GM12873 (cell line): ENCODE results near the gene NAV2.

Source experiments
- CTCF ChIP-seq: IDR thresholded peaks from 2 replicates; pipeline ENCODE4 v1.5.1; 2012; ENCODE audit warnings: low read depth, mild to moderate bottlenecking, moderate library complexity, low read length, control low read depth; ENCODE audit not compliant: insufficient read depth; ENCODE audit errors: missing control alignments

Gene NAV2

GRCh38 chr11:19719960-19720359 is 7.3 kb downstream of the NAV2 start:
- no peak for TF ChIP-seq CTCF

DNA sequence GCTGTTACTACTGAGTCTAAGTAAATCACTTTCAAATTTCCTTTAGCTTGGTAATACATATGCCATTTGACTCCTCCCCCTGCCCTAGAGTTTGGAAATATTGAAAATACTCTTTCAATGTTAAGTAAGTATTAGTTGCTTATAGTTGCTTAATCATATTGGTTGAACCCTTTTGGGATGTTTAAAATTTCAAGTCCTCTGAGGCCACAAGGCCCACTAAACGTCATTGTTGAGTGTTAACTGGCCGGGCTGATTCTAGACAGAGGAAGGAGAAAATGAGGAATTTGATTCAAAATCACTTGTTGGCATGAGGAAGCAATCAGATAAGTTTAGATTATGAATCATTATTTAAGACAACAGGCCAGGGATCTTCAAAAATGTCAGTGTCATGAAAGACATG is 8.5 kb downstream of the NAV2 start:
- TF ChIP-seq CTCF, result no peak

GRCh38 chr11:19722702-19723101 is 10.1 kb downstream of the NAV2 start:
- no peak for TF ChIP-seq CTCF

DNA sequence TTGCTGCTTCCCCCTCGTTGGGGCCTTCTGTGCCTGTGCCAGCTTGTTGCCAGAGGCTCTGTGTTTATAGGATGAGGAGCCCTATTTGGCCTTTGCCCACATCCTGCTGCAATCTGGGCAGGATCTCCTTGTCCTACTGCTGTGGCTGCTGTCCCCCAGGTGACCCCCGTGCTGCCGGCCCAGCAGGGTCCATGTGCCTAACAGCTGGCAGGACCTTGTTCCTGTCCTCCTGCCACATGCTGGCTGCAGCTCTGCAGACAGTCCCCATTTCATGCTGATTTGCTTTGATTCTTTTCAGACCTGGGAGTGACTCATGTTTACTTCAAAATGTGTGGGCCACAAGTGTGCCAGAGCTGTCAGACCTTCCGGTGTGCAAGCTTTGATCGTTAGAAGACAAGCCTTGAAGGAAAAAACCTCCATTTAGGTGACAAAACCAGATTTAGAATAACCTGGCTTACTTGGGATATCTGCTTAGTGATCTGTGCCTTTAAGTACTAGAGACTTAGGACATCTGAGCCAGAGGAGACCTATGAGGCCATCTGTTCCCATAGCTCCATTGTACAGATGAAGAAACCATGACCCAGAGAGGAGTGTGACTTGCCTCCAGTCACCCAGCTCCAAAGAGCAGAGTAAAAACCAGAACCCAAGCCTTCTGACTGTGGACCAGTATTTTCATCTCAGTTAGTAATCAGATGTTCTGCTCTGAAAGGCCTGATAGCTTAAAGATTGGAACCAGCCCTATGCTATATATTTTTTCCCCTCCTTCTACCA is 11.1 kb downstream of the NAV2 start:
- no peak for TF ChIP-seq CTCF

GRCh38 chr11:19724765-19725164 is 12.1 kb downstream of the NAV2 start:
- TF ChIP-seq CTCF, result no peak

GRCh38 chr11:19725379-19726079 is 12.9 kb downstream of the NAV2 start:
- TF ChIP-seq CTCF, result no peak

DNA sequence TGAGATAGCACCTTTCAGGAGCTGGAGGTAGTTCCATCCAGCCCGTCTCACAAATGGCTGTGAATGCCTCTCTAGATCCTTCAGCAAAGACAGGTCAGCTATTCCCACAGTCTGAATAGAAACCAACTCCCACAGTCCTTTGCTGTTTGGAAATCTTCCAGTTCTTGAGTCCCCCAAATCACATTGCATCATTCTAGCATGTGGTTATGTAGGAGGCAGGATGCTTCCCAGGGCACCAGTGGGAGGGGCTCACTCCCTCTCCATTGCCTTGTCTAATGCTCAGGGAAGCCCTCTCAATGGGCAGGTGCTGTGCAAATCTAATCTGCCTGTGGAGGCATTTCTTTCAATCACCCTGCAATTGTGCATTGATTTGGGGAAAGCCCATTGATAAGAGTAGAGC is 14.6 kb downstream of the NAV2 start:
- no peak for TF ChIP-seq CTCF
